ENCODE data around the gene DDX1.

GRCh38 chr2:15595342-15595905, 3.8 kb downstream of the DDX1 start:
- TF ChIP-seq POLR2A (IDR thresholded peaks at IDR 0.05; ENCODE audit: low read depth, low read length) (no peak), CTCF (conservative IDR thresholded peaks at IDR 0.05; ENCODE audit: low read depth, low read length) (no peak), MXI1 (IDR thresholded peaks at IDR 0.05; ENCODE audit: borderline replicate concordance, low read depth, low read length) (no peak), CEBPB (IDR thresholded peaks at IDR 0.05; ENCODE audit: low read depth, low read length) (no peak), MAZ (IDR thresholded peaks at IDR 0.05; ENCODE audit: borderline replicate concordance, low read depth, low read length) (no peak), RAD21 (IDR thresholded peaks at IDR 0.05; ENCODE audit: low read length) (no peak), NFE2L2 (IDR thresholded peaks at IDR 0.05; ENCODE audit: low read depth, low read length) (no peak), CHD1 (IDR thresholded peaks at IDR 0.05; ENCODE audit: low read depth, low read length) (no peak), RFX5 (IDR thresholded peaks at IDR 0.05; ENCODE audit: low read depth, low read length) (no peak), RCOR1 (IDR thresholded peaks at IDR 0.05; ENCODE audit: insufficient replicate concordance, low read length) (no peak), MAFK (IDR thresholded peaks at IDR 0.05; ENCODE audit: low read depth, low read length) (no peak)

All from IMR-90 (cell line).